ENCODE measurements around the gene NAALADL1.

- peak; percentile 68 for TF ChIP-seq CTCF (IDR thresholded peaks at IDR 0.05; ENCODE audit: poor library complexity)
- no peak for TF ChIP-seq EZH2 (IDR thresholded peaks at IDR 0.05; ENCODE audit: borderline replicate concordance)
- no peak for TF ChIP-seq EZH2phosphoT487 (IDR thresholded peaks at IDR 0.05; ENCODE audit: low read depth, severe bottlenecking, unreplicated experiment)
Measured at GRCh38 chr11:65013888-65014725, 44.2 kb downstream of the NAALADL1 start, which contains the start of gene ARL2.

Measured in hepatocyte (in vitro differentiated cells).